NK-92 treated with Interleukin-12 subunit alpha and Interleukin-12 subunit beta, amount 100 ng/mL, for 24 hours (cell line): ENCODE data around the gene SLC34A2.

Source experiments
- DNase-seq: peaks from one replicate; lab custom pipeline; 2025; lab: John Stamatoyannopoulos, UW

Gene SLC34A2

GRCh38 chr4:25727711-25728493 is 72.3 kb downstream of the SLC34A2 start:
- DNase-seq = no peak
